Ishikawa (cell line): ENCODE measurements around the gene MRPS33.

Experiments
- CEBPB ChIP-seq: IDR thresholded peaks from 2 replicates; pipeline ENCODE4 v1.6.1; 2012
- CREB1 ChIP-seq: IDR thresholded peaks from 2 replicates; pipeline ENCODE4 v1.6.1; 2012; ENCODE audit warnings: low read depth
- EGR1 ChIP-seq: IDR thresholded peaks from 2 replicates; pipeline ENCODE4 v1.6.1; 2012
- EP300 ChIP-seq: IDR thresholded peaks from 2 replicates; pipeline ENCODE4 v1.6.1; 2012; ENCODE audit warnings: borderline replicate concordance
- FOXM1 ChIP-seq: IDR thresholded peaks from 2 replicates; pipeline ENCODE4 v1.6.1; 2012; ENCODE audit warnings: low read depth, borderline replicate concordance
- NFIC ChIP-seq: IDR thresholded peaks from 2 replicates; pipeline ENCODE4 v1.6.1; 2012
- RAD21 ChIP-seq: IDR thresholded peaks from 2 replicates; pipeline ENCODE4 v1.6.1; 2012; ENCODE audit warnings: low read depth
- TAF1 ChIP-seq: IDR thresholded peaks from 2 replicates; pipeline ENCODE4 v1.6.1; 2012; ENCODE audit warnings: low read depth, mild to moderate bottlenecking
- TCF12 ChIP-seq: IDR thresholded peaks from 2 replicates; pipeline ENCODE4 v1.6.1; 2012; ENCODE audit warnings: low read depth
- TEAD4 ChIP-seq: IDR thresholded peaks from 2 replicates; pipeline ENCODE4 v1.6.1; 2012
- YY1 ChIP-seq: IDR thresholded peaks from 2 replicates; pipeline ENCODE4 v1.6.1; 2012; ENCODE audit warnings: low read depth
- ZBTB7A ChIP-seq: IDR thresholded peaks from 2 replicates; pipeline ENCODE4 v1.6.1; 2012; ENCODE audit warnings: low read depth
- TF ChIP-seq, protein P1 (sequence below): IDR thresholded peaks from 2 replicates; pipeline ENCODE4 v1.6.1; 2012
- TF ChIP-seq, protein P2 (sequence below): IDR thresholded peaks from 2 replicates; pipeline ENCODE4 v1.6.1; 2012; ENCODE audit warnings: low read depth, mild to moderate bottlenecking
- TF ChIP-seq, protein P3 (sequence below): IDR thresholded peaks from 2 replicates; pipeline ENCODE4 v1.6.1; 2012

The MRPS33 gene

DNA sequence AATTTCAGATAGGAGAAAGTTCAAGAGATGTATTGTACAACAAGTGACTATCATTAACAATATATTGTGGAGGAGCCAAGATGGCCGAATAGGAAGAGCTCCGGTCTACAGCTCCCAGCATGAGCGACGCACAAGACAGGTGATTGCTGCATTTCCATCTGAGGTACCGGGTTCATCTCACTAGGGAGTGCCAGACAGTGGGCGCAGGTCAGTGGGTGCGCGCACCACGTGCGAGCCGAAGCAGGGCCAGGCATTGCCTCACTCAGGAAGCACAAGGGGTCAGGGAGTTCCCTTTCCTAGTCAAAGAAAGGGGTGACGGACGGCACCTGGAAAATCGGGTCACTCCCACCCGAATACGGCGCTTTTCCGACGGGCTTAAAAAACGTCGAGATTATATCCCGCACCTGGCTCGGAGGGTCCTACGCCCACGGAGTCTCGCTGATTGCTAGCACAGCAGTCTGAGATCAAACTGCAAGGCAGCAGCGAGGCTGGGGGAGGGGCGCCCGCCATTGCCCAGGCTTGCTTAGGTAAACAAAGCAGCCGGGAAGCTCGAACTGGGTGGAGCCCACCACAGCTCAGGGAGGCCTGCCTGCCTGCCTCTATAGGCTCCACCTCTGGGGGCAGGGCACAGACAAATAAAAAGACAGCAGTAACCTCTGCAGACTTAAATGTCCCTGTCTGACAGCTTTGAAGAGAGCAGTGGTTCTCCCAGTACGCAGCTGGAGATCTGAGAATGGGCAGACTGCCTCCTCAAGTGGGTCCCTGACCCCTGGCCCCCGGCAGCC lies 18.0 kb upstream of the MRPS33 start:
- TF ChIP-seq, protein P1, sequence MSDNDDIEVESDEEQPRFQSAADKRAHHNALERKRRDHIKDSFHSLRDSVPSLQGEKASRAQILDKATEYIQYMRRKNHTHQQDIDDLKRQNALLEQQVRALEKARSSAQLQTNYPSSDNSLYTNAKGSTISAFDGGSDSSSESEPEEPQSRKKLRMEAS, result 0 out of 2 replicates have a peak, but pooled peaks have one; percentile 29

DNA sequence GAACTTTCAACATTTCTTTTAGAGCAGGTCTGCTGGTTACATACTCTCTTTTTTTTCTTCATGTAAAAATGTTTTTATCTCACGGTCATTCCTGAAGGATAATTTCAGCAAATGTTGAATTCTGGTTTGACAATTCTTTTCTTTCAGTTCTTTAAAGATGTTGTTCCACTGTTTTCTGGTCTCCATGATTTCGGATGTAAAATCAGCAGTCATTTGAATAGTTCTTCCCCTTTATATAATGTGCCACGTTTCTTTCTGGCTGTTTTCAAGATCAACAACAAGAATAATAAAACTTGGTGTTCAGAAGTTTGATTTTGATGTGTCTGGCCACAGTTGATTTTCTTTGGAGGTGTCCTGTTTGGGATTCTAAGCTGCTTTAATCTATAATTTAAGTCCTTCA lies 14.0 kb upstream of the MRPS33 start:
- TF ChIP-seq, protein P2, sequence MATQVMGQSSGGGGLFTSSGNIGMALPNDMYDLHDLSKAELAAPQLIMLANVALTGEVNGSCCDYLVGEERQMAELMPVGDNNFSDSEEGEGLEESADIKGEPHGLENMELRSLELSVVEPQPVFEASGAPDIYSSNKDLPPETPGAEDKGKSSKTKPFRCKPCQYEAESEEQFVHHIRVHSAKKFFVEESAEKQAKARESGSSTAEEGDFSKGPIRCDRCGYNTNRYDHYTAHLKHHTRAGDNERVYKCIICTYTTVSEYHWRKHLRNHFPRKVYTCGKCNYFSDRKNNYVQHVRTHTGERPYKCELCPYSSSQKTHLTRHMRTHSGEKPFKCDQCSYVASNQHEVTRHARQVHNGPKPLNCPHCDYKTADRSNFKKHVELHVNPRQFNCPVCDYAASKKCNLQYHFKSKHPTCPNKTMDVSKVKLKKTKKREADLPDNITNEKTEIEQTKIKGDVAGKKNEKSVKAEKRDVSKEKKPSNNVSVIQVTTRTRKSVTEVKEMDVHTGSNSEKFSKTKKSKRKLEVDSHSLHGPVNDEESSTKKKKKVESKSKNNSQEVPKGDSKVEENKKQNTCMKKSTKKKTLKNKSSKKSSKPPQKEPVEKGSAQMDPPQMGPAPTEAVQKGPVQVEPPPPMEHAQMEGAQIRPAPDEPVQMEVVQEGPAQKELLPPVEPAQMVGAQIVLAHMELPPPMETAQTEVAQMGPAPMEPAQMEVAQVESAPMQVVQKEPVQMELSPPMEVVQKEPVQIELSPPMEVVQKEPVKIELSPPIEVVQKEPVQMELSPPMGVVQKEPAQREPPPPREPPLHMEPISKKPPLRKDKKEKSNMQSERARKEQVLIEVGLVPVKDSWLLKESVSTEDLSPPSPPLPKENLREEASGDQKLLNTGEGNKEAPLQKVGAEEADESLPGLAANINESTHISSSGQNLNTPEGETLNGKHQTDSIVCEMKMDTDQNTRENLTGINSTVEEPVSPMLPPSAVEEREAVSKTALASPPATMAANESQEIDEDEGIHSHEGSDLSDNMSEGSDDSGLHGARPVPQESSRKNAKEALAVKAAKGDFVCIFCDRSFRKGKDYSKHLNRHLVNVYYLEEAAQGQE, result no peak
- TF ChIP-seq EGR1 (no peak), YY1 (no peak), TAF1 (no peak), TEAD4 (no peak), RAD21 (no peak), CEBPB (no peak), TCF12 (no peak), FOXM1 (no peak), CREB1 (no peak), EP300 (no peak)

DNA sequence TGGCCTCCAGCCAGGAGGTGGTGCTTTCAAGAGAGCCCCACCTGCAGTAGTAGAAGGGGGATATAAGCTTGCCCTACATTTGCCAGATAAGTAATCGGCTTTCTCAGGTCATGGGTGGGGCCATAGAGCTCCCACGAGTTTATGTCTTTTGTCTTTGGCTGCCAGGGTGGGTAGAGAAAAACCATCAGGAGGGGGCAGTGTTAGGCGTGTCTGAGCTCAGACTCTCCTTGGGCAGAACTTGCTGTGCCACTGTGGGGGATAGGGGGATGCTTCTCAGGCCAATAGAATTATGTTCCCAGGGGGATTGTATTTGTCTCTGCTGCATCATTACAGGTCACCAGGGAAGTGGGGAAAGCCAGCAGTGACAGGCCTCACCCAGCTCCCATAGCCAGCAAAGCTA lies 12.3 kb upstream of the MRPS33 start:
- TF ChIP-seq, protein P1, result no peak
- no peak for TF ChIP-seq TEAD4
- no peak for TF ChIP-seq CEBPB
- TF ChIP-seq TCF12, result no peak
- TF ChIP-seq FOXM1, result no peak
- TF ChIP-seq ZBTB7A, result no peak
- no peak for TF ChIP-seq CREB1
- TF ChIP-seq RAD21, result no peak; the same call in 1 of the 2 replicates
- no peak for TF ChIP-seq TAF1
- TF ChIP-seq, protein P3, sequence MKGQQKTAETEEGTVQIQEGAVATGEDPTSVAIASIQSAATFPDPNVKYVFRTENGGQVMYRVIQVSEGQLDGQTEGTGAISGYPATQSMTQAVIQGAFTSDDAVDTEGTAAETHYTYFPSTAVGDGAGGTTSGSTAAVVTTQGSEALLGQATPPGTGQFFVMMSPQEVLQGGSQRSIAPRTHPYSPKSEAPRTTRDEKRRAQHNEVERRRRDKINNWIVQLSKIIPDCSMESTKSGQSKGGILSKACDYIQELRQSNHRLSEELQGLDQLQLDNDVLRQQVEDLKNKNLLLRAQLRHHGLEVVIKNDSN, result no peak
- TF ChIP-seq NFIC, result no peak
- TF ChIP-seq EGR1, result no peak
- no peak for TF ChIP-seq YY1
- no peak for TF ChIP-seq EP300
- TF ChIP-seq, protein P2, result no peak

DNA sequence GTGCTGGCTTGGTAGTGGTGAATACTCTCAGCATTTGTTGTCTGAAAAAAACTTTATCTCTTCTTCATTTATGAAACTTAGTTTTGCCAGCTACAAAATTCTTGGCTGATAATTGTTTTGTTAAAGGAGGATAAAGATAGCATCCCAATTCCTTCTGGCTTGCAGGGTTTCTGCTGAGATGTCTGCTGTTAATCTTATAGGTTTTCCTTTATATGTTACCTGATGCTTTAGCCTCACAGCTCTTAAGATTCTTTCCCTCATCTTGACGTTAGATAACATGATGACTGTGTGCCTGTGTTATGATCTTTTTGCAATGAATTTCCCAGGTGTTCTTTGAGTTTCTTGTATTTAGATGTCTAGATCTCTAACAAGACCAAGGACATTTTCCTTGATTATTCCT lies 9.9 kb upstream of the MRPS33 start:
- TF ChIP-seq EP300 (no peak), ZBTB7A (no peak), TAF1 (no peak), CEBPB (no peak), FOXM1 (no peak), YY1 (no peak), CREB1 (no peak), RAD21 (no peak), TCF12 (no peak), NFIC (no peak), EGR1 (no peak), TEAD4 (no peak)
- TF ChIP-seq, protein P1, result no peak
- TF ChIP-seq, protein P3, result no peak
- TF ChIP-seq, protein P2, result no peak
